Measurements from ENCODE around the gene CTBP2.

CTBP2 gene

DNA sequence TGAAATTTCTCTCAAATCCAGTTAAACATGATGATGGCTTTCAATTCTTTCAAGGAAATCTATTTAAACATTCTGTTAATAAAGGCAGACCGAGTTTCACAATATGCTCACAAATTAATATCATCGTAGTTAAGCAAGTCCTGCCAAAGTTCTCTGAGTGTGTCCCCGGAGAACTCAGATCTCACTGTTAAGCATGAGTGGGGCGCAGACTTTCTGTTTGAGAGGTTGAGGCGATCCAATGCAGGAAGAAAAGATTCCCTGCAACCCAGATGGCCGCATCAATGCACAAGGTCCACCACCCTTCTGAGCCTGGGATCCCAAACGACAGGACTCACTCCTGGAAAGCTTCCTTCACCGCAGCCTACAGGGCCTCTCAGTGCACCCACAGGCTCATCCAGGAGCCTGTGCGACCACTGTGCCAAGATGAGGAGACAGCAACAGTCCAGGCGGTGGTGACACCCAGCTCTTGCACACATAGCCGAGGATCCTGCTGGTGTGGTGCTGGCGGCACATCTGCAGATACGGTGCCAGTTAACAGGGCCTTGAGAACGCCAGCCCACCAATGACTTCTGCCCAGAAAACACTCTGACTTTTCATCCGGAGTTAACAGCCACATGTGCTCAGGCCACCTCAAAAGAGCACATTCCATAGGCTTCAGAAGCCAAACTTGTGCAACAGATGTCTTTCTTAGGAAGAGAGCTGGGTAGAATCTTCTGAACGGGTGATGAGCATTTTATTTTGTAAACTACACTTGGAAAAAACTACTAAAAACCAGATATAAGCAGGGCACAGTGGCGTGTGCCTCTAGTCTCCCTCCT lies 116.3 kb downstream of the CTBP2 start:
- Histone ChIP-seq H3K4me2 (ENCODE audit: low read depth, low read length, poor library complexity, severe bottlenecking) (no peak overlapping the region), H3K36me3 (ENCODE audit: low read length) (no peaks in the 10 kb centered on the region), H3K27me3 (ENCODE audit: low read length) (no peaks in the 10 kb centered on the region), H3K9ac (ENCODE audit: low read length) (no peak overlapping the region), H3K4me3 (ENCODE audit: insufficient read depth, low read length, poor library complexity, severe bottlenecking) (no peak overlapping the region), H3K79me2 (ENCODE audit: insufficient read depth, low read length) (no peaks in the 10 kb centered on the region), H3K9me2 (replicated peaks; ENCODE audit: insufficient read depth, low read length) (no peaks in the 10 kb centered on the region), H3K27ac (ENCODE audit: low read depth, low read length) (no peak overlapping the region), H3K9me3 (ENCODE audit: insufficient read depth, low read length) (no peaks in the 10 kb centered on the region), H3F3A (ENCODE audit: insufficient read depth) (no peaks in the 10 kb centered on the region), H2AFZ (ENCODE audit: low read depth, low read length, severe bottlenecking) (no peak overlapping the region), H4K20me1 (ENCODE audit: low read depth, low read length) (no peaks in the 10 kb centered on the region)
- TF ChIP-seq, protein P1, sequence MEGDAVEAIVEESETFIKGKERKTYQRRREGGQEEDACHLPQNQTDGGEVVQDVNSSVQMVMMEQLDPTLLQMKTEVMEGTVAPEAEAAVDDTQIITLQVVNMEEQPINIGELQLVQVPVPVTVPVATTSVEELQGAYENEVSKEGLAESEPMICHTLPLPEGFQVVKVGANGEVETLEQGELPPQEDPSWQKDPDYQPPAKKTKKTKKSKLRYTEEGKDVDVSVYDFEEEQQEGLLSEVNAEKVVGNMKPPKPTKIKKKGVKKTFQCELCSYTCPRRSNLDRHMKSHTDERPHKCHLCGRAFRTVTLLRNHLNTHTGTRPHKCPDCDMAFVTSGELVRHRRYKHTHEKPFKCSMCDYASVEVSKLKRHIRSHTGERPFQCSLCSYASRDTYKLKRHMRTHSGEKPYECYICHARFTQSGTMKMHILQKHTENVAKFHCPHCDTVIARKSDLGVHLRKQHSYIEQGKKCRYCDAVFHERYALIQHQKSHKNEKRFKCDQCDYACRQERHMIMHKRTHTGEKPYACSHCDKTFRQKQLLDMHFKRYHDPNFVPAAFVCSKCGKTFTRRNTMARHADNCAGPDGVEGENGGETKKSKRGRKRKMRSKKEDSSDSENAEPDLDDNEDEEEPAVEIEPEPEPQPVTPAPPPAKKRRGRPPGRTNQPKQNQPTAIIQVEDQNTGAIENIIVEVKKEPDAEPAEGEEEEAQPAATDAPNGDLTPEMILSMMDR (IDR thresholded peaks at IDR 0.05; ENCODE audit: insufficient read depth, low read length, poor library complexity, severe bottlenecking) = no peak
- TF ChIP-seq EZH2phosphoT487 (conservative IDR thresholded peaks at IDR 0.05; ENCODE audit: low read length) = no peak

DNA sequence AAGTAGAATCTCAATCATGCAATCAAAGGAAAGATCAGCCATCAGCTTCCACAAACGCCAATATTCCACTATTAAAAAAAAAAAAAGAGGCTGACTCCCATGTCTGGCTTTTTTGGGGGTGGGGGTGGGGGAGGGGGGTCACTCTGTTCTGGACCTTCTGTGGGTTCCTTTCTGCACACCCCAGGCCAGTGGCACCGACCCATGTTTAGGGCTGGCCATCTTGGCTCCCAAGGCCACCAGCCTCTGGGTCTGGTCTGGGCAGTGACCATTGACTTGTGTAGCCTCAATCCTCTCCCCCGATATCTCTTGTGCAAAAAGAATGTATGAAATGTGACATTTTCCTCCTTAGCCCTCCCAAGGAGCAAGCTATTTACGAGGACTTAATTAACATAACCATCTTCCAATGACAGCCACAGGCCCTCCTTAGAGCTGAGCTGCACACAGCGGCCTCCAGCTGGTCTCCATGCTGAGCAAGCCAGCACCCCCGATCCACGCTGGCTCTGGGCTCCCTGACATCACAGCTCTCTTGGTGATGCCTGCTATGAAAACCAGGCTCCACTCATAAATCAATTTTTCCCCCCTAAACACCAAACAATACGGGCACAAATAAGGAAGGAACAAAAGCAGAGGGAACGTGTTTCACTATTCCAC lies 118.4 kb downstream of the CTBP2 start:
- no peaks in the 10 kb centered on the region for H3K79me2 ChIP-seq (ENCODE audit: insufficient read depth, low read length)
- H3K27ac ChIP-seq (ENCODE audit: low read depth, low read length) = no peak overlapping the region
- H2AFZ ChIP-seq (ENCODE audit: low read depth, low read length, severe bottlenecking) = no peak overlapping the region
- H3K4me3 ChIP-seq (ENCODE audit: insufficient read depth, low read length, poor library complexity, severe bottlenecking) = no peak overlapping the region
- no peak overlapping the region for H3K4me2 ChIP-seq (ENCODE audit: low read depth, low read length, poor library complexity, severe bottlenecking)
- no peak overlapping the region for H3K9ac ChIP-seq (ENCODE audit: low read length)
- no peaks in the 10 kb centered on the region for H3K9me2 ChIP-seq (replicated peaks; ENCODE audit: insufficient read depth, low read length)
- H3K36me3 ChIP-seq (ENCODE audit: low read length) = no peaks in the 10 kb centered on the region
- H3K27me3 ChIP-seq (ENCODE audit: low read length) = no peaks in the 10 kb centered on the region
- H3K9me3 ChIP-seq (ENCODE audit: insufficient read depth, low read length) = no peaks in the 10 kb centered on the region
- no peaks in the 10 kb centered on the region for H4K20me1 ChIP-seq (ENCODE audit: low read depth, low read length)
- no peaks in the 10 kb centered on the region for H3F3A ChIP-seq (ENCODE audit: insufficient read depth)
- TF ChIP-seq, protein P1 (IDR thresholded peaks at IDR 0.05; ENCODE audit: insufficient read depth, low read length, poor library complexity, severe bottlenecking) = no peak
- no peak for TF ChIP-seq EZH2phosphoT487 (conservative IDR thresholded peaks at IDR 0.05; ENCODE audit: low read length)

DNA sequence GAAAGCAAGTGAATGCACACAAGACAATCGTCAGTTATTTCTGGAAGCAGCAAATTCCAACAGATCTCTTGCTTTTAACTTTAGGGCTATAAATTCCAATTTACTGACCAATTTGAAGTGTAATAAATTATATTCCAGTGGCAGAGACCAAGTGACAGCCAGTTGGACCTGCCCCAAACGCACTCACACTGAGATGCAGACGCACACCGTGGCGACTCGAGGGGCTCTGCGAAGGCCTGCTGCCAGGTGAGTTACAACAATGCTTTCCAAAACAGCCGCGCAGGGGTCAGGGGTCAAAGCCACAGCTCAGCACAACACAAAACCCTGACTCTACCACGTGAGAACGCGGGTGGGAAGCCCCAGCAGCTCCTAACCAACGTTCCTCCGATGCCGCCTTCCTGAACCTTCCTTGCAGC lies 121.0 kb downstream of the CTBP2 start:
- H3K4me3 ChIP-seq (ENCODE audit: insufficient read depth, low read length, poor library complexity, severe bottlenecking) = no peak overlapping the region
- H3K4me2 ChIP-seq (ENCODE audit: low read depth, low read length, poor library complexity, severe bottlenecking) = no peak overlapping the region
- H3K9me2 ChIP-seq (replicated peaks; ENCODE audit: insufficient read depth, low read length) = no peaks in the 10 kb centered on the region
- no peaks in the 10 kb centered on the region for H3K36me3 ChIP-seq (ENCODE audit: low read length)
- no peaks in the 10 kb centered on the region for H3K9me3 ChIP-seq (ENCODE audit: insufficient read depth, low read length)
- H3K27ac ChIP-seq (ENCODE audit: low read depth, low read length) = no peak overlapping the region
- no peak overlapping the region for H2AFZ ChIP-seq (ENCODE audit: low read depth, low read length, severe bottlenecking)
- H3K9ac ChIP-seq (ENCODE audit: low read length) = no peak overlapping the region
- TF ChIP-seq EZH2phosphoT487 (conservative IDR thresholded peaks at IDR 0.05; ENCODE audit: low read length) = no peak
- TF ChIP-seq, protein P1 (IDR thresholded peaks at IDR 0.05; ENCODE audit: insufficient read depth, low read length, poor library complexity, severe bottlenecking) = no peak
- H3F3A ChIP-seq (ENCODE audit: insufficient read depth) = no peaks in the 10 kb centered on the region
- H3K79me2 ChIP-seq (ENCODE audit: insufficient read depth, low read length) = no peaks in the 10 kb centered on the region
- H4K20me1 ChIP-seq (ENCODE audit: low read depth, low read length) = no peaks in the 10 kb centered on the region
- no peaks in the 10 kb centered on the region for H3K27me3 ChIP-seq (ENCODE audit: low read length)
